IMR-90 (cell line): ENCODE measurements around the gene ANKRD11. TPM values are rescaled to one million over a fixed set of nuclear protein-coding genes. Genes with fewer than 3 reads are reported as not detected.

ENCODE experiments used
- ATAC-seq: fragments of 200-7000 bp; cut with Tn5 transposase; 2 replicates; pipeline ENCODE4 v1.9.1; 2020; ENCODE audit warnings: low read depth, mild to moderate bottlenecking, moderate library complexity
- BruUV-seq: library from RNA; stranded (reverse); fragments of 400-500 nt; replicated peaks from 2 replicates; lab custom pipeline; 2021; lab: Mats Ljungman, UMichigan
- CTCF ChIA-PET: fragments of 300-600 bp; formaldehyde crosslinking; extraction: SDS; loops from one replicate; lab custom pipeline; 2021; ENCODE audit warnings: antibody characterized with exemption; lab: Yijun Ruan, JAX
- POLR2A ChIA-PET: fragments of 300-600 bp; sonication (Branson Sonifier 250); formaldehyde crosslinking; loops from one replicate; lab custom pipeline; 2022; ENCODE audit warnings: antibody characterized with exemption; ENCODE audit not compliant: unreplicated experiment; lab: Charles Lee
- DNase-seq: peaks from one replicate; pipeline ENCODE4 v3.0.0; 2013
- H2AFZ ChIP-seq: replicated peaks from 2 replicates; pipeline ENCODE3; 2013; ENCODE audit warnings: low read length, mild to moderate bottlenecking; ENCODE audit not compliant: poor library complexity
- H2AK5ac ChIP-seq: 2 replicates; pipeline ENCODE4 v1.6.1; 2013; ENCODE audit warnings: low read depth, low read length, inconsistent platforms
- H2AK9ac ChIP-seq: replicated peaks from 2 replicates; pipeline ENCODE3; 2013; ENCODE audit warnings: mild to moderate bottlenecking, low read depth, low read length, moderate library complexity; ENCODE audit not compliant: poor library complexity
- H2BK120ac ChIP-seq: 2 replicates; pipeline ENCODE4 v1.6.1; 2013; ENCODE audit warnings: low read depth, low read length, inconsistent platforms
- H2BK15ac ChIP-seq: 3 replicates; pipeline ENCODE4 v1.6.1; 2013; ENCODE audit warnings: low read depth, low read length, inconsistent platforms
- H2BK20ac ChIP-seq: 2 replicates; pipeline ENCODE4 v1.6.1; 2013; ENCODE audit warnings: low read depth, mild to moderate bottlenecking, inconsistent platforms, low read length, moderate library complexity
- H2BK5ac ChIP-seq: 2 replicates; pipeline ENCODE4 v1.6.1; 2013; ENCODE audit warnings: mild to moderate bottlenecking, low read depth, low read length, inconsistent platforms; ENCODE audit not compliant: poor library complexity, severe bottlenecking
- H3K14ac ChIP-seq: replicated peaks from 2 replicates; pipeline ENCODE4 v1.6.1; 2013; ENCODE audit warnings: low read depth, low read length, inconsistent platforms
- H3K18ac ChIP-seq: 2 replicates; pipeline ENCODE4 v1.6.1; 2013; ENCODE audit warnings: low read depth, low read length, control low read depth
- H3K23ac ChIP-seq: 2 replicates; pipeline ENCODE4 v1.6.1; 2013; ENCODE audit warnings: low read depth, low read length, inconsistent platforms
- H3K27ac ChIP-seq: 2 replicates; pipeline ENCODE4 v1.5.1; 2013; ENCODE audit warnings: mild to moderate bottlenecking, control low read depth, low read length; ENCODE audit not compliant: insufficient read depth
- H3K27me3 ChIP-seq: 2 replicates; pipeline ENCODE4 v1.6.1; 2013; ENCODE audit warnings: low read length; ENCODE audit not compliant: control insufficient read depth, insufficient read depth
- H3K36me3 ChIP-seq: 2 replicates; pipeline ENCODE4 v1.6.1; 2013; ENCODE audit warnings: low read length, mixed read lengths; ENCODE audit not compliant: control insufficient read depth, insufficient read depth
- H3K4ac ChIP-seq: 2 replicates; pipeline ENCODE4 v1.6.1; 2013; ENCODE audit warnings: low read depth, low read length, inconsistent platforms
- H3K4me1 ChIP-seq: 2 replicates; pipeline ENCODE4 v1.6.1; 2013; ENCODE audit warnings: low read length, mixed read lengths; ENCODE audit not compliant: control insufficient read depth, insufficient read depth
- H3K4me2 ChIP-seq: 2 replicates; pipeline ENCODE4 v1.6.1; 2013; ENCODE audit warnings: low read depth, mild to moderate bottlenecking, control low read depth, low read length, moderate library complexity
- H3K4me3 ChIP-seq: 2 replicates; pipeline ENCODE4 v1.5.1; 2013; ENCODE audit warnings: low read depth, mild to moderate bottlenecking, control low read depth, low read length, moderate library complexity; ENCODE audit not compliant: insufficient read depth
- H3K56ac ChIP-seq: 2 replicates; pipeline ENCODE4 v1.6.1; 2013; ENCODE audit warnings: low read length, inconsistent platforms; ENCODE audit not compliant: insufficient read depth; ENCODE audit errors: extremely low read depth
- H3K79me1 ChIP-seq, 2 experiments: 2 replicates each; pipeline ENCODE4 v1.6.1; 2013; ENCODE audit warnings: low read length in 2 of 2, inconsistent platforms in 1 of 2, low read depth in 1 of 2
- H3K9ac ChIP-seq: 2 replicates; pipeline ENCODE4 v1.6.1; 2013; ENCODE audit warnings: low read depth, low read length, control low read depth
- H3K9me1 ChIP-seq: 2 replicates; pipeline ENCODE4 v1.6.1; 2013; ENCODE audit warnings: low read length, inconsistent platforms; ENCODE audit not compliant: insufficient read depth
- H3K9me3 ChIP-seq: 2 replicates; pipeline ENCODE4 v1.6.1; 2013; ENCODE audit warnings: low read length; ENCODE audit not compliant: control insufficient read depth, insufficient read depth
- H4K20me1 ChIP-seq: 2 replicates; pipeline ENCODE4 v1.6.1; 2013; ENCODE audit warnings: low read length, inconsistent platforms; ENCODE audit not compliant: insufficient read depth
- H4K5ac ChIP-seq: 2 replicates; pipeline ENCODE4 v1.6.1; 2013; ENCODE audit warnings: mild to moderate bottlenecking, low read depth, low read length, control low read depth
- H4K8ac ChIP-seq, 2 experiments: 2 replicates each; pipeline ENCODE4 v1.6.1; 2013; ENCODE audit warnings: low read depth in 2 of 2, low read length in 2 of 2, control low read depth in 1 of 2, inconsistent platforms in 1 of 2
- H4K91ac ChIP-seq: 2 replicates; pipeline ENCODE4 v1.6.1; 2013; ENCODE audit warnings: low read depth, low read length, inconsistent platforms; ENCODE audit not compliant: insufficient read depth
- BHLHE40 ChIP-seq: fragments of 150-350 bp; IDR thresholded peaks from 2 replicates; pipeline ENCODE4 v1.6.1; 2016; ENCODE audit warnings: mild to moderate bottlenecking, low read depth, low read length
- CEBPB ChIP-seq: IDR thresholded peaks from 2 replicates; pipeline ENCODE4 v1.6.1; 2012; ENCODE audit warnings: low read depth, low read length, improper control_type of control experiment
- CHD1 ChIP-seq: IDR thresholded peaks from 2 replicates; pipeline ENCODE4 v1.6.1; 2012; ENCODE audit warnings: low read depth, low read length, improper control_type of control experiment
- CTCF ChIP-seq: conservative IDR thresholded peaks from 2 replicates; pipeline ENCODE4 v1.5.1; 2012; ENCODE audit warnings: mild to moderate bottlenecking, low read depth, low read length, improper control_type of control experiment
- ELK1 ChIP-seq: fragments of 150-350 bp; IDR thresholded peaks from 2 replicates; pipeline ENCODE4 v1.6.1; 2016; ENCODE audit warnings: low read depth, mild to moderate bottlenecking, low read length, moderate library complexity, borderline replicate concordance
- FOS ChIP-seq: fragments of 150-350 bp; IDR thresholded peaks from 2 replicates; pipeline ENCODE4 v1.6.1; 2016; ENCODE audit warnings: low read depth, low read length
- MAFK ChIP-seq: IDR thresholded peaks from 2 replicates; pipeline ENCODE4 v1.6.1; 2012; ENCODE audit warnings: low read depth, low read length, improper control_type of control experiment
- MAZ ChIP-seq: IDR thresholded peaks from 2 replicates; pipeline ENCODE4 v1.6.1; 2012; ENCODE audit warnings: low read depth, mild to moderate bottlenecking, low read length, improper control_type of control experiment, moderate library complexity, borderline replicate concordance
- MXI1 ChIP-seq: IDR thresholded peaks from 2 replicates; pipeline ENCODE4 v1.6.1; 2012; ENCODE audit warnings: low read depth, mild to moderate bottlenecking, low read length, moderate library complexity, borderline replicate concordance
- NFE2L2 ChIP-seq: fragments of 150-350 bp; IDR thresholded peaks from 2 replicates; pipeline ENCODE4 v1.6.1; 2016; ENCODE audit warnings: low read depth, mild to moderate bottlenecking, low read length
- POLR2A ChIP-seq: IDR thresholded peaks from 2 replicates; pipeline ENCODE4 v1.6.1; 2012; ENCODE audit warnings: mild to moderate bottlenecking, low read depth, low read length
- RAD21 ChIP-seq: IDR thresholded peaks from 2 replicates; pipeline ENCODE4 v1.6.1; 2012; ENCODE audit warnings: low read length, improper control_type of control experiment
- RCOR1 ChIP-seq: IDR thresholded peaks from 2 replicates; pipeline ENCODE4 v1.6.1; 2012; ENCODE audit warnings: mild to moderate bottlenecking, low read length, improper control_type of control experiment; ENCODE audit not compliant: insufficient replicate concordance
- RFX5 ChIP-seq: IDR thresholded peaks from 2 replicates; pipeline ENCODE4 v1.8.0; 2012; ENCODE audit warnings: low read depth, mild to moderate bottlenecking, low read length, moderate library complexity
- SMC3 ChIP-seq: fragments of 150-350 bp; IDR thresholded peaks from 2 replicates; pipeline ENCODE4 v1.6.1; 2016; ENCODE audit warnings: low read depth, mild to moderate bottlenecking, antibody characterized with exemption, low read length, moderate library complexity
- USF2 ChIP-seq: fragments of 150-350 bp; IDR thresholded peaks from 2 replicates; pipeline ENCODE4 v1.6.1; 2017; ENCODE audit warnings: mild to moderate bottlenecking, antibody characterized with exemption, low read length, low read depth
- WGBS, 2 experiments: methylation state at CpG; one replicate each; pipeline versions ENCODE4 v1.1.5 to v1.1.7; 2013; ENCODE audit warnings: missing lambda C conversion rate in 2 of 2; ENCODE audit not compliant: insufficient read length in 1 of 2; ENCODE audit errors: extremely low coverage in 2 of 2; 5-methylcytosine and 5-hydroxymethylcytosine counted together
- dilution Hi-C: fragments of 300-500 bp; cut with HindIII; formaldehyde crosslinking; loops from one replicate; pipeline ENCODE4 v1.14.3; 2018; ENCODE audit warnings: low sequenced_read_pairs; ENCODE audit not compliant: unreplicated experiment
- in situ Hi-C: fragments of 300-500 bp; cut with MboI; formaldehyde crosslinking; loops from 3 replicates; pipeline ENCODE4 v1.14.3; 2019; ENCODE audit warnings: low sequenced_read_pairs, inconsistent platforms, mixed read lengths
- intact Hi-C: fragments of 100-400 bp; cut with micrococcal nuclease; formaldehyde crosslinking; loops from 2 replicates; pipeline ENCODE4 v1.10.0; 2022
- polyA plus RNA-seq, 3 experiments: library from polyadenylated mRNA; depleted of rRNA; stranded (reverse); fragments of >200 nt; gene quantifications; 2 replicates each; pipeline ENCODE4 v1.2.3, GENCODE V29; 2012; ENCODE audit warnings: low replicate concordance in 1 of 3
- total RNA-seq: library from RNA; depleted of rRNA; stranded (reverse); fragments of >200 nt; gene quantifications from 2 replicates; pipeline ENCODE4 v1.2.3, GENCODE V29; 2012

ANKRD11 gene
- total and polyA plus RNA-seq, 2 of the 4 experiments (the other 2 are of a cell fraction): 46.8 to 71.9 TPM

DNA sequence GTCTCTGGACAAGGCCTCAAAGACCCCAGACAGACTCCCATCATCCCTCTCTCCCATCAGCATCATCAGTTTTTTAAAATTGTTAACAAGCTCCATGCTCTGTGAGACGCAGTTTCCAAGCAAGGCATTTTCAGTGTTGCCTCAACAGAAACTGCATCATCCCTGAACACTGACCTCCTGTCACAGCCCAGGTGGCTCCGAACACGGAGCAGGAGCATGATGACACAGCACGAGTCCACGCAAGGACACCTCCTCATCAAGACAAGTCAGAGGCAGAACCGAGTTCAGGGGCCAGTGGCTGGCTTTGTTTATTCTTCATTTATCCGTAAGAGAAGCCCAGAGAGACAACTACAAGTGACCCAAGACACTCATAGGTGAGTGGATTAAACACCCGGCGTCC, 91.4 kb downstream of the ANKRD11 start:
- no peak for TF ChIP-seq FOS
- no peak for TF ChIP-seq NFE2L2
- TF ChIP-seq MAFK: no peak
- no peak for TF ChIP-seq MAZ
- no peak for TF ChIP-seq RCOR1
- no peak for TF ChIP-seq CEBPB
- TF ChIP-seq POLR2A: no peak
- TF ChIP-seq ELK1: no peak
- no peak for TF ChIP-seq RFX5
- TF ChIP-seq BHLHE40: no peak
- TF ChIP-seq RAD21: no peak
- no peak for TF ChIP-seq SMC3
- no peak for TF ChIP-seq CTCF
- TF ChIP-seq MXI1: no peak
- no peak for TF ChIP-seq USF2
- TF ChIP-seq CHD1: no peak
- CTCF ChIA-PET: no interaction called here
- H3K27me3 ChIP-seq: no peaks in the 10 kb centered on the region
- H3K9me3 ChIP-seq: no peaks in the 10 kb centered on the region
- no peak overlapping the region for H4K91ac ChIP-seq
- DNase-seq: no peak
- no peak overlapping the region for H2BK5ac ChIP-seq
- peaks cover 4% of the 10 kb centered on the region; the same call in 1 of the 2 replicates for H3K36me3 ChIP-seq
- intact Hi-C loops: no loop called here
- peaks cover 42% of the 10 kb centered on the region for H3K9me1 ChIP-seq
- H3K27ac ChIP-seq: no peak overlapping the region
- no peak overlapping the region for H3K4ac ChIP-seq
- H2AK9ac ChIP-seq: no peak overlapping the region
- H3K14ac ChIP-seq: no peak overlapping the region
- BruUV-seq: no TSS peak
- H2BK120ac ChIP-seq: no peak overlapping the region
- no peak overlapping the region for H4K5ac ChIP-seq
- H2AFZ ChIP-seq: no peak overlapping the region
- H2AK5ac ChIP-seq: no peak overlapping the region
- H3K4me2 ChIP-seq: no peak overlapping the region
- WGBS, 2 experiments: 100% methylated on average over 1 of the region's 9 CpGs; no CpG with 5 or more reads in 1 of the 2 experiments
- H3K56ac ChIP-seq: no peak overlapping the region
- H3K18ac ChIP-seq: no peak overlapping the region
- no peak overlapping the region for H2BK20ac ChIP-seq
- no peak overlapping the region for H3K23ac ChIP-seq
- H2BK15ac ChIP-seq: no peak overlapping the region
- no peak overlapping the region for H3K4me3 ChIP-seq
- peaks cover 7 to 79% of the 10 kb centered on the region in 2 experiments for H3K79me1 ChIP-seq
- dilution Hi-C loops: no loop called here
- peaks cover 94% of the 10 kb centered on the region for H4K20me1 ChIP-seq
- no peak for ATAC-seq
- peaks cover 17% of the 10 kb centered on the region for H3K4me1 ChIP-seq
- no peak overlapping the region for H4K8ac ChIP-seq
- no peak overlapping the region for H3K9ac ChIP-seq
- in situ Hi-C loops: no loop called here
- POLR2A ChIA-PET: no interaction called here
